Measurements from ENCODE around the gene CCL14. TPM values are rescaled to one million over a fixed set of nuclear protein-coding genes. Genes with fewer than 3 reads are reported as not detected.
"Not testable (repeated sequence)": the region's sequence is repeated elsewhere in the genome, so short reads cannot be mapped to it uniquely, and the experiment has no call there.

Gene CCL14
- total RNA-seq, 2 donors from 2014 or later: 19.5 to 33.4 TPM

GRCh38 chr17:35943537-35943936 is 43.0 kb downstream of the CCL14 start, which contains the start of gene LYZL6:
Gene LYZL6 (minus strand): TSS chr17:35943713. CDS start chr17:35939356, 4,357 bp downstream.
- Histone ChIP-seq H3K27me3 (replicated peaks; ENCODE audit: insufficient read depth) (no peaks in the 10 kb centered on the region), H3K27ac (no peak within 1 kb of the TSS), H3K36me3 (no peaks in the 10 kb centered on the region), H3K4me1 (ENCODE audit: control insufficient read depth in 1 of 2, low read depth in 2 of 2) (no peaks in the 10 kb centered on the region), H3K4me3 (no peak within 1 kb of the TSS), H3K9me3 (no peaks in the 10 kb centered on the region)
- ATAC-seq (ENCODE audit: insufficient number of reproducible peaks, low FRiP score, low read depth) (no peak), DNase-seq (ENCODE audit: low spot score) (no peak)
- no peak for TF ChIP-seq CTCF (IDR thresholded peaks at IDR 0.05)

- H3K27me3 ChIP-seq (replicated peaks; ENCODE audit: insufficient read depth): no peaks in the 10 kb centered on the region
- ATAC-seq (ENCODE audit: insufficient number of reproducible peaks, low FRiP score, low read depth) (no peak), DNase-seq (ENCODE audit: low spot score) (no peak)
- no peak overlapping the region for H3K27ac ChIP-seq
- no peaks in the 10 kb centered on the region for H3K9me3 ChIP-seq
- no peaks in the 10 kb centered on the region for H3K36me3 ChIP-seq
- H3K4me1 ChIP-seq (ENCODE audit: control insufficient read depth in 1 of 2, low read depth in 2 of 2): no peaks in the 10 kb centered on the region
- no peak overlapping the region for H3K4me3 ChIP-seq
- no peak for TF ChIP-seq CTCF (IDR thresholded peaks at IDR 0.05)
Observed at GRCh38 chr17:35942588-35943186, 43.8 kb downstream of the CCL14 start.

GRCh38 chr17:35938492-35938891 is 48.0 kb downstream of the CCL14 start:
- H3K9me3 ChIP-seq; H3K27ac ChIP-seq; H3K4me1 ChIP-seq (ENCODE audit: control insufficient read depth in 1 of 2, low read depth in 2 of 2); H3K36me3 ChIP-seq; H3K27me3 ChIP-seq (replicated peaks; ENCODE audit: insufficient read depth); ATAC-seq (ENCODE audit: insufficient number of reproducible peaks, low FRiP score, low read depth); H3K4me3 ChIP-seq; DNase-seq (ENCODE audit: low spot score): not testable (repeated sequence)

GRCh38 chr17:35936063-35936462 is 50.5 kb downstream of the CCL14 start:
- H3K27me3 ChIP-seq (replicated peaks; ENCODE audit: insufficient read depth): no peaks in the 10 kb centered on the region
- DNase-seq (ENCODE audit: low spot score) (no peak), ATAC-seq (ENCODE audit: insufficient number of reproducible peaks, low FRiP score, low read depth) (no peak)
- H3K27ac ChIP-seq: no peak overlapping the region
- H3K9me3 ChIP-seq: no peaks in the 10 kb centered on the region
- H3K4me1 ChIP-seq (ENCODE audit: control insufficient read depth in 1 of 2, low read depth in 2 of 2): peaks cover 0 to 16% of the 10 kb centered on the region in 2 donors
- H3K36me3 ChIP-seq: no peaks in the 10 kb centered on the region
- no peak overlapping the region for H3K4me3 ChIP-seq
- no peak for TF ChIP-seq CTCF (IDR thresholded peaks at IDR 0.05)

- TF ChIP-seq CTCF (IDR thresholded peaks at IDR 0.05): no peak
- Histone ChIP-seq H3K9me3 (no peaks in the 10 kb centered on the region), H3K4me1 (ENCODE audit: control insufficient read depth in 1 of 2, low read depth in 2 of 2) (peaks cover 0 to 27% of the 10 kb centered on the region in 2 donors), H3K36me3 (no peaks in the 10 kb centered on the region), H3K27me3 (replicated peaks; ENCODE audit: insufficient read depth) (no peaks in the 10 kb centered on the region), H3K4me3 (no peak overlapping the region), H3K27ac (no peak overlapping the region)
- ATAC-seq (ENCODE audit: insufficient number of reproducible peaks, low FRiP score, low read depth) (no peak), DNase-seq (ENCODE audit: low spot score) (no peak)
Observed at GRCh38 chr17:35934760-35935159, 51.8 kb downstream of the CCL14 start.

Other genes starting within 250 kb of the CCL14 start
- not detected for gene GAS2L2, start 233.5 kb downstream of the CCL14 start, total RNA-seq
- gene C17orf50, start 225.8 kb downstream of the CCL14 start, total RNA-seq: not detected
- gene MMP28, start 191.1 kb downstream of the CCL14 start, total RNA-seq: 10 to 100 TPM in 1 of 2 donors, 1 to 10 TPM in 1; 4.8 to 18.5 TPM
- 10 to 100 TPM; 35.7 to 91.1 TPM for gene TAF15, start 177.2 kb downstream of the CCL14 start, total RNA-seq
- gene HEATR9, start 117.8 kb downstream of the CCL14 start, total RNA-seq: not detected
- gene CCL5, start 106.4 kb downstream of the CCL14 start, total RNA-seq: 1 to 10 TPM; 6.2 to 7.1 TPM
- not detected for gene RDM1, start 56.0 kb downstream of the CCL14 start, total RNA-seq
- gene LYZL6, start 43.0 kb downstream of the CCL14 start, total RNA-seq: not detected
- gene CCL16, start 5.2 kb downstream of the CCL14 start, total RNA-seq: not detected
- not detected for gene CCL15, start 14.8 kb upstream of the CCL14 start, total RNA-seq
- gene CCL23, start 31.2 kb upstream of the CCL14 start, total RNA-seq: not detected
- 10 to 100 TPM in 1 of 2 donors, 1 to 10 TPM in 1; 7.7 to 22.8 TPM for gene CCL18, start 77.5 kb upstream of the CCL14 start, total RNA-seq
- 10 to 100 TPM in 1 of 2 donors, 1 to 10 TPM in 1; 7.3 to 42.9 TPM for gene CCL3, start 103.4 kb upstream of the CCL14 start, total RNA-seq
- 10 to 100 TPM in 1 of 2 donors, 1 to 10 TPM in 1; 5.8 to 16.5 TPM for gene CCL4, start 117.1 kb upstream of the CCL14 start, total RNA-seq
- gene TBC1D3B, start 189.9 kb upstream of the CCL14 start, total RNA-seq: 1 to 10 TPM in 1 of 2 donors, not detected in 1; 4.0 TPM
- gene CCL3L1, start 210.0 kb upstream of the CCL14 start, total RNA-seq: 1 to 10 TPM in 1 of 2 donors, not detected in 1; 1.2 TPM
- under 1 TPM in 1 of 2 donors, not detected in 1; 0.41 TPM for gene CCL4L2, start 224.3 kb upstream of the CCL14 start, total RNA-seq